Peyer's patch (tissue), 4 donors: ENCODE measurements around the gene FEV. TPM values are rescaled to one million over a fixed set of nuclear protein-coding genes. Genes with fewer than 3 reads are reported as not detected.

Source experiments
- DNase-seq, 3 donors: peaks; one replicate each; pipeline ENCODE4 v3.0.0-alpha.2; 2017 to 2019
- H3K27ac ChIP-seq, 4 donors: fragments of 200-600 bp; sonication (generic); one replicate each; pipeline ENCODE4 v1.5.1; 2016 to 2019
- H3K27me3 ChIP-seq, 2 donors: fragments of 200-600 bp; sonication (generic); one replicate each; pipeline ENCODE4 v1.5.1; 2019
- H3K36me3 ChIP-seq, 3 donors: fragments of 200-600 bp; sonication (generic); one replicate each; pipeline ENCODE4 v1.5.1; 2016 to 2019
- H3K4me1 ChIP-seq, 4 donors: fragments of 200-600 bp; sonication (generic); one replicate each; pipeline ENCODE4 v1.5.1; 2016 to 2019
- H3K4me3 ChIP-seq, 4 donors: fragments of 200-600 bp; sonication (generic); 1 replicate in 3 of 4; 2 replicates in 1 of 4; pipeline ENCODE4 v1.5.1; 2016 to 2019; ENCODE audit warnings: mild to moderate bottlenecking in 1 of 4
- H3K9me3 ChIP-seq, 4 donors: fragments of 200-600 bp; sonication (generic); one replicate each; pipeline ENCODE4 v1.5.1; 2016 to 2019; ENCODE audit warnings: mild to moderate bottlenecking in 1 of 4
- POLR2A ChIP-seq, 2 donors: fragments of 450-650 bp; IDR thresholded peaks; one replicate each; pipeline ENCODE4 v1.5.1; 2017; ENCODE audit warnings: antibody characterized with exemption in 2 of 2, mild to moderate bottlenecking in 2 of 2, moderate library complexity in 2 of 2
- total RNA-seq, 4 donors: library from RNA; depleted of rRNA; stranded (reverse); fragments of >200 nt; gene quantifications; one replicate each; pipeline ENCODE4 v1.1.0, GENCODE V29; 2016
- TF ChIP-seq, protein P1 (sequence below), 6 experiments: fragments of 450-650 bp in 4 of 6; fragments of 200-600 bp in 2 of 6; sonication (generic) in 1 of 6; IDR thresholded peaks; one replicate each; pipeline ENCODE4 v1.5.1; 2017 to 2019; ENCODE audit warnings: antibody characterized with exemption in 6 of 6, mild to moderate bottlenecking in 3 of 6, moderate library complexity in 1 of 6

The FEV gene
- total RNA-seq, 4 donors from 2014 or later, result 3.2 to 6.7 (median 5.1) TPM; not detected in 1

DNA sequence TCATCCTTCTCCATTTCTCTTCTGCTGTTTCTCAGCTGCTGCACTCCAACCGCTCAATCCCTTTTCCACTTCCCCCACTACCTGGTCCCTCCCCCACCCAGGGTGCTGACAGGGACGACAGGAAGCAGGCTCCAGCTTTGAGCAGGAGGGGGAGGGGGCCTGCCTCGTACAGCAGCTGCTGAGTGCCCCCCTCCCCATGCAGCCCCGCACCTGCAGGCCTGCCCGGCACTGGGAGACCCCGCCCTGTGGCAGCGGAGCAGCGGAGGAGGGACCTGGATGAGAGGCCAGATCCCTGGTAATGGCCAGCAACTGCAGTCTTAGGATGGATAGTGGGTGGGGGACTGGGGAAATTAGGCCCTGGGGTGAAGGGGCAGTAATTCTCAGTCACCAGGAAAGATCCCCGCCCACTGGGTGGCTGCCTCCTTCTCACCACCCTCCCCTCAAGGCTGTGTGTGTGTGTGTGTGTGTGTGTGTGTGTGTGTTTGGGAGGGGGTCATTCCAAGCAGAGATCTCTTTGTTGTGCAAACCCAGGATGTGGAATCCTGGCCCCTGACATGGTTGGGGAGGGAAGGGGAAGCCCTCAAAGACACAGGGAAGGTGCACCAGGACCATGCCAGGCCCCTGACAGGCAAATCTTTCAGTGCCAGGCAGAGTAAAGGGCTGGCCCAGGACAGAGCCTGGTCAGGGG, 15.0 kb upstream of the FEV start:
- H3K27me3 ChIP-seq, result peaks cover 0 to 29% of the 10 kb centered on the region in 2 donors
- H3K4me1 ChIP-seq, result peaks cover 3 to 30% (median 25%) of the 10 kb centered on the region in 4 donors
- no peak for DNase-seq
- no peak for TF ChIP-seq POLR2A (IDR thresholded peaks at IDR 0.05)
- TF ChIP-seq, protein P1, sequence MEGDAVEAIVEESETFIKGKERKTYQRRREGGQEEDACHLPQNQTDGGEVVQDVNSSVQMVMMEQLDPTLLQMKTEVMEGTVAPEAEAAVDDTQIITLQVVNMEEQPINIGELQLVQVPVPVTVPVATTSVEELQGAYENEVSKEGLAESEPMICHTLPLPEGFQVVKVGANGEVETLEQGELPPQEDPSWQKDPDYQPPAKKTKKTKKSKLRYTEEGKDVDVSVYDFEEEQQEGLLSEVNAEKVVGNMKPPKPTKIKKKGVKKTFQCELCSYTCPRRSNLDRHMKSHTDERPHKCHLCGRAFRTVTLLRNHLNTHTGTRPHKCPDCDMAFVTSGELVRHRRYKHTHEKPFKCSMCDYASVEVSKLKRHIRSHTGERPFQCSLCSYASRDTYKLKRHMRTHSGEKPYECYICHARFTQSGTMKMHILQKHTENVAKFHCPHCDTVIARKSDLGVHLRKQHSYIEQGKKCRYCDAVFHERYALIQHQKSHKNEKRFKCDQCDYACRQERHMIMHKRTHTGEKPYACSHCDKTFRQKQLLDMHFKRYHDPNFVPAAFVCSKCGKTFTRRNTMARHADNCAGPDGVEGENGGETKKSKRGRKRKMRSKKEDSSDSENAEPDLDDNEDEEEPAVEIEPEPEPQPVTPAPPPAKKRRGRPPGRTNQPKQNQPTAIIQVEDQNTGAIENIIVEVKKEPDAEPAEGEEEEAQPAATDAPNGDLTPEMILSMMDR (IDR thresholded peaks at IDR 0.05), result no peak
- no peaks in the 10 kb centered on the region for H3K36me3 ChIP-seq
- no peaks in the 10 kb centered on the region for H3K9me3 ChIP-seq
- peak overlapping the region in 2 of 4 donors; percentile 48 to 60 for H3K4me3 ChIP-seq
- H3K27ac ChIP-seq, result peak overlapping the region in 2 of 4 donors; percentile 80 to 91

GRCh38 chr2:218999021-218999880, 14.3 kb upstream of the FEV start:
- no peaks in the 10 kb centered on the region for H3K9me3 ChIP-seq
- peaks cover 3 to 31% (median 25%) of the 10 kb centered on the region in 4 donors for H3K4me1 ChIP-seq
- no peak for DNase-seq
- no peak overlapping the region for H3K4me3 ChIP-seq
- peak overlapping the region in 1 of 4 donors; percentile 91 for H3K27ac ChIP-seq
- no peaks in the 10 kb centered on the region for H3K36me3 ChIP-seq
- TF ChIP-seq, protein P1 (IDR thresholded peaks at IDR 0.05), result no peak
- TF ChIP-seq POLR2A (IDR thresholded peaks at IDR 0.05), result no peak
- peaks cover 0 to 33% of the 10 kb centered on the region in 2 donors for H3K27me3 ChIP-seq

DNA sequence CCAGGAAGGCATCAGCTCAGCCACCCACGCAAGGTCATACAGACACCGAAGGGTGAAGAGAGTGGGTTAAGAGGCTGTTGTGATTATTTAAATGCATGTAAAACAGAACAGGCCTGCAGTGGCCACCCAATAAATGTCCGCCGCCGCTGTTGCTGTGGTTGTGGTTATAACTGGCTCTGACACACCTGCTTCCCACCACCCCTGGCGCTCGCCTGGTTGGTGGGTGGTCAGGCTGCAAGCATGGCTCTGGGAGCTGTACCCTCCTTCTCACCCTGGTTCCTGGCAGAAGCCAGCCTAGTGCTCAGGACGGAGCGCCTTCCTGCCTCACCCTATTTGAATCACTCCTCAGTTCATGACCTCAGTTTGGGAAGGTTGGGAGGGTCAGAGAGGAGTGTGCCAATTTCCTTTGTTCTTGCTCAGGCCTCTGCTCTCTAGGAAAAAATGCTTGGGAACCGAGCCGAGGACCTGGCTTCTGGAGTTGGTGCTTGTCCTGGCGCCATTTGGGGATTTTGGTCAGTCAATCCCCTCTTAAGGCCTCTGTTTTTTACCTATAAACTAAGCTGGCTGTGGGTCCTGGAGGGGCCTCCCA, 13.5 kb upstream of the FEV start:
- no peak for TF ChIP-seq POLR2A (IDR thresholded peaks at IDR 0.05)
- TF ChIP-seq, protein P1 (IDR thresholded peaks at IDR 0.05), result no peak
- Histone ChIP-seq H3K4me1 (peaks cover 3 to 39% (median 27%) of the 10 kb centered on the region in 4 donors), H3K4me3 (no peak overlapping the region), H3K27ac (no peak overlapping the region), H3K36me3 (no peaks in the 10 kb centered on the region), H3K9me3 (no peaks in the 10 kb centered on the region), H3K27me3 (peaks cover 0 to 37% of the 10 kb centered on the region in 2 donors)
- DNase-seq, result no peak

GRCh38 chr2:218997731-218998130, 12.7 kb upstream of the FEV start:
- peaks cover 0 to 37% of the 10 kb centered on the region in 2 donors for H3K27me3 ChIP-seq
- peak overlapping the region in 1 of 4 donors; percentile 9 for H3K27ac ChIP-seq
- DNase-seq, result no peak
- no peak for TF ChIP-seq POLR2A (IDR thresholded peaks at IDR 0.05)
- TF ChIP-seq, protein P1 (IDR thresholded peaks at IDR 0.05), result no peak
- H3K4me1 ChIP-seq, result peaks cover 3 to 41% (median 25%) of the 10 kb centered on the region in 4 donors
- H3K36me3 ChIP-seq, result no peaks in the 10 kb centered on the region
- H3K4me3 ChIP-seq, result no peak overlapping the region
- no peaks in the 10 kb centered on the region for H3K9me3 ChIP-seq

- H3K27me3 ChIP-seq, result peaks cover 0 to 39% of the 10 kb centered on the region in 2 donors
- TF ChIP-seq, protein P1 (IDR thresholded peaks at IDR 0.05), result no peak
- TF ChIP-seq POLR2A (IDR thresholded peaks at IDR 0.05), result no peak
- H3K36me3 ChIP-seq, result no peaks in the 10 kb centered on the region
- peak overlapping the region in 1 of 4 donors; percentile 50 for H3K4me3 ChIP-seq
- no peaks in the 10 kb centered on the region for H3K9me3 ChIP-seq
- H3K27ac ChIP-seq, result peak overlapping the region in 2 of 4 donors; percentile 40 to 65
- H3K4me1 ChIP-seq, result peaks cover 0 to 33% (median 17%) of the 10 kb centered on the region in 4 donors
- DNase-seq, result no peak
These were observed 12.0 kb upstream of the FEV start for GRCh38 chr2:218996937-218997336.
